SK-N-SH (cell line): Measurements from ENCODE around the gene PHACTR4. TPM values are rescaled to one million over a fixed set of nuclear protein-coding genes. Genes with fewer than 3 reads are reported as not detected.
"Not testable (repeated sequence)": the region's sequence is repeated elsewhere in the genome, so short reads cannot be mapped to it uniquely, and the experiment has no call there.

Experiments
- CTCF ChIA-PET: fragments of 300-600, 350-600 bp; formaldehyde crosslinking; extraction: SDS; loops from one replicate; lab custom pipeline; 2021; lab: Yijun Ruan, JAX
- POLR2A ChIA-PET: fragments of 350-600 bp; sonication (Branson Sonifier 250); formaldehyde crosslinking; extraction: SDS; loops from one replicate; lab custom pipeline; 2020; ENCODE audit warnings: antibody characterized with exemption, inconsistent platforms; lab: Yijun Ruan, JAX
- DNase-seq: peaks from one replicate; pipeline ENCODE4 v3.0.0; 2012
- H2AFZ ChIP-seq: fragments of 200-600 bp; sonication (generic); 2 replicates; pipeline ENCODE4 v1.8.1; 2016; ENCODE audit warnings: antibody characterized with exemption, mild to moderate bottlenecking, low read depth
- H3F3A ChIP-seq: fragments of 200-600 bp; sonication (generic); replicated peaks from 2 replicates; pipeline ENCODE3; 2016; ENCODE audit warnings: antibody characterized with exemption, mild to moderate bottlenecking; ENCODE audit not compliant: insufficient read depth
- H3K27ac ChIP-seq, 2 experiments: fragments of 200-500 bp in 1 of 2; fragments of 200-600 bp in 1 of 2; sonication (Bioruptor generic) in 1 of 2; sonication (generic), shearing (Covaris generic) in 1 of 2; 2 replicates each; pipeline versions ENCODE4 v1.5.1 to v1.6.1; 2014 to 2016; ENCODE audit warnings: low read depth in 2 of 2, inconsistent platforms in 1 of 2, low read length in 1 of 2, mild to moderate bottlenecking in 1 of 2, mixed read lengths in 1 of 2
- H3K27me3 ChIP-seq: fragments of 200-600 bp; sonication (generic), shearing (Covaris generic); 2 replicates; pipeline ENCODE4 v1.6.1; 2016; ENCODE audit warnings: mixed run types; ENCODE audit not compliant: insufficient read depth
- H3K36me3 ChIP-seq, 2 experiments: fragments of 200-500 bp in 1 of 2; fragments of 200-600 bp in 1 of 2; sonication (Bioruptor generic) in 1 of 2; sonication (generic) in 1 of 2; replicated peaks in 1 of 2; 2 replicates each; pipeline versions ENCODE3 to v1.5.1; 2014 to 2016; ENCODE audit warnings: low read length in 1 of 2, mild to moderate bottlenecking in 1 of 2; ENCODE audit not compliant: insufficient read depth in 2 of 2, control insufficient read depth in 1 of 2
- H3K4me1 ChIP-seq, 2 experiments: fragments of 200-500 bp in 1 of 2; fragments of 200-600 bp in 1 of 2; sonication (Bioruptor generic) in 1 of 2; sonication (generic), shearing (Covaris generic) in 1 of 2; 2 replicates each; pipeline versions ENCODE4 v1.5.1 to v1.6.1; 2014 to 2016; ENCODE audit warnings: low read depth in 1 of 2, low read length in 1 of 2, mixed run types in 1 of 2; ENCODE audit not compliant: insufficient read depth in 2 of 2, control insufficient read depth in 1 of 2
- H3K4me2 ChIP-seq: fragments of 200-600 bp; sonication (generic), shearing (Covaris generic); 2 replicates; pipeline ENCODE4 v1.6.1; 2017; ENCODE audit warnings: mixed run types
- H3K4me3 ChIP-seq, 2 experiments: fragments of 200-500 bp in 1 of 2; fragments of 200-600 bp in 1 of 2; sonication (Bioruptor generic) in 1 of 2; sonication (generic), shearing (Covaris generic) in 1 of 2; 2 replicates each; pipeline versions ENCODE4 v1.5.1 to v1.8.1; 2014 to 2016; ENCODE audit warnings: low read depth in 2 of 2, inconsistent platforms in 1 of 2, low read length in 1 of 2, mild to moderate bottlenecking in 1 of 2, mixed read lengths in 1 of 2, moderate library complexity in 1 of 2
- H3K79me2 ChIP-seq: fragments of 200-600 bp; sonication (generic); 2 replicates; pipeline ENCODE4 v1.8.1; 2017; ENCODE audit warnings: mild to moderate bottlenecking; ENCODE audit not compliant: insufficient read depth
- H3K9ac ChIP-seq: fragments of 200-600 bp; sonication (generic); 2 replicates; pipeline ENCODE4 v1.6.1; 2017; ENCODE audit warnings: mixed run types
- H3K9me2 ChIP-seq: fragments of 200-600 bp; sonication (generic); 2 replicates; pipeline ENCODE4 v1.6.1; 2017; ENCODE audit warnings: mixed run types
- H3K9me3 ChIP-seq: fragments of 200-600 bp; sonication (generic); 2 replicates; pipeline ENCODE4 v1.6.1; 2017; ENCODE audit warnings: mixed run types, mild to moderate bottlenecking, moderate library complexity
- H4K20me1 ChIP-seq: fragments of 200-600 bp; sonication (generic); 2 replicates; pipeline ENCODE4 v1.6.1; 2017; ENCODE audit warnings: mild to moderate bottlenecking, mixed run types; ENCODE audit not compliant: insufficient read depth
- CHD2 ChIP-seq: fragments of 150-350 bp; IDR thresholded peaks from 2 replicates; pipeline ENCODE4 v1.6.1; 2018; ENCODE audit warnings: low read length; ENCODE audit not compliant: partially characterized antibody
- EP300 ChIP-seq, 2 experiments: IDR thresholded peaks; 2 replicates each; pipeline versions ENCODE4 v1.4.0 to v1.6.1; 2012; ENCODE audit warnings: borderline replicate concordance in 1 of 2, low read depth in 1 of 2, low read length in 1 of 2
- EZH2phosphoT487 ChIP-seq: fragments of 200-600 bp; sonication (generic); IDR thresholded peaks from 2 replicates; pipeline ENCODE4 v1.6.1; 2017; ENCODE audit warnings: low read depth, mixed run types, mild to moderate bottlenecking, antibody characterized with exemption, moderate library complexity, borderline replicate concordance
- FOSL2 ChIP-seq: IDR thresholded peaks from 2 replicates; pipeline ENCODE4 v1.4.0; 2012; ENCODE audit warnings: low read depth, mild to moderate bottlenecking, moderate library complexity, borderline replicate concordance
- MEF2A ChIP-seq: IDR thresholded peaks from 2 replicates; pipeline ENCODE4 v1.4.0; 2012; ENCODE audit warnings: low read depth, borderline replicate concordance
- MXI1 ChIP-seq: IDR thresholded peaks from 2 replicates; pipeline ENCODE4 v1.6.1; 2012; ENCODE audit warnings: mild to moderate bottlenecking, low read depth, low read length, improper control_type of control experiment
- NFIC ChIP-seq: IDR thresholded peaks from 2 replicates; pipeline ENCODE4 v1.4.0; 2012; ENCODE audit warnings: borderline replicate concordance
- POLR2AphosphoS5 ChIP-seq: IDR thresholded peaks from 2 replicates; pipeline ENCODE4 v1.6.1; 2012; ENCODE audit warnings: low read depth, low read length
- RAD21 ChIP-seq: IDR thresholded peaks from 2 replicates; pipeline ENCODE4 v1.6.1; 2012; ENCODE audit warnings: mild to moderate bottlenecking, low read length
- RCOR1 ChIP-seq: fragments of 150-350 bp; IDR thresholded peaks from 2 replicates; pipeline ENCODE4 v1.6.1; 2017; ENCODE audit warnings: antibody characterized with exemption, low read length
- RXRA ChIP-seq: IDR thresholded peaks from 2 replicates; pipeline ENCODE4 v1.4.0; 2012; ENCODE audit warnings: low read depth, mild to moderate bottlenecking, borderline replicate concordance
- TAF1 ChIP-seq: IDR thresholded peaks from 2 replicates; pipeline ENCODE4 v1.6.1; 2012; ENCODE audit warnings: low read depth, mild to moderate bottlenecking, low read length, moderate library complexity, borderline replicate concordance
- YY1 ChIP-seq: IDR thresholded peaks from 2 replicates; pipeline ENCODE4 v1.4.0; 2012; ENCODE audit warnings: low read depth, mild to moderate bottlenecking
- WGBS: methylation state at CpG from one replicate; pipeline ENCODE4 v1.1.6; 2017; ENCODE audit warnings: low lambda C conversion rate; 5-methylcytosine and 5-hydroxymethylcytosine counted together
- polyA plus RNA-seq, 3 experiments: library from polyadenylated mRNA; depleted of rRNA; stranded (reverse); fragments of >200 nt; gene quantifications; 2 replicates each; pipeline ENCODE4 v1.2.3, GENCODE V29; 2012
- TF ChIP-seq, protein P1 (sequence below): fragments of 150-350 bp; IDR thresholded peaks from 2 replicates; pipeline ENCODE4 v1.6.1; 2016; ENCODE audit warnings: mild to moderate bottlenecking, low read depth, low read length
- TF ChIP-seq, protein P2 (sequence below): IDR thresholded peaks from 2 replicates; pipeline ENCODE4 v1.6.1; 2012; ENCODE audit warnings: mild to moderate bottlenecking, low read depth, low read length, moderate library complexity
- TF ChIP-seq, protein P3 (sequence below): IDR thresholded peaks from 2 replicates; pipeline ENCODE4 v1.4.0; 2012; ENCODE audit warnings: low read depth
- TF ChIP-seq, protein P4 (sequence below): IDR thresholded peaks from 2 replicates; pipeline ENCODE4; 2012
- TF ChIP-seq, protein P5 (sequence below): IDR thresholded peaks from 2 replicates; pipeline ENCODE4 v1.4.0; 2012; ENCODE audit warnings: low read depth, borderline replicate concordance
- TF ChIP-seq, protein P6 (sequence below): fragments of 150-350 bp; IDR thresholded peaks from 2 replicates; pipeline ENCODE4 v1.6.1; 2017; ENCODE audit warnings: antibody characterized with exemption, low read length, low read depth, borderline replicate concordance

PHACTR4 gene
- polyA plus RNA-seq, 1 of the 3 experiments (the other 2 are of a cell fraction) = 9.8 TPM

DNA sequence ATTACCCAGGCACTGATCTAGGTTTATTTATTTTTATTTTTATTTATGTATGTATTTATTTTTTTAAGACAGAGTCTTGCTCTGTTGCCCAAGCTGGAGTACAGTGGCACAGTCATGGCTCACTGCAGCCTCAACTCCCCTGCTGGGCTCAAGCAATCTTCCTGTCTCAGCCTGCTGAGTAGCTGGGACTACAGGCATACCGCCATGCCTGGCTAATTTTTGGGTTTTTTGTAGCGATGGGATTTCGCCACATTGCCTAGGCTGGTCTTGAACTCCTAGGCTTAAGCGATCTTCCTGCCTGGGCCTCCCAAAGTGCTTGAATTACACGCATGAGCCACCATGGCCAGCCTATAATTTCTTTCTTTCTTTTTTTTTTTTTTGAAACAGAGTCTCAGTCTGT, 9.4 kb downstream of the PHACTR4 start (continued):
- TF ChIP-seq EP300 (IDR thresholded peaks at IDR 0.05; ENCODE audit: borderline replicate concordance in 1 of 2, low read depth in 1 of 2, low read length in 1 of 2) (no peak), POLR2AphosphoS5 (no peak), NFIC (no peak)
- TF ChIP-seq, all 33 proteins: peak for 0

DNA sequence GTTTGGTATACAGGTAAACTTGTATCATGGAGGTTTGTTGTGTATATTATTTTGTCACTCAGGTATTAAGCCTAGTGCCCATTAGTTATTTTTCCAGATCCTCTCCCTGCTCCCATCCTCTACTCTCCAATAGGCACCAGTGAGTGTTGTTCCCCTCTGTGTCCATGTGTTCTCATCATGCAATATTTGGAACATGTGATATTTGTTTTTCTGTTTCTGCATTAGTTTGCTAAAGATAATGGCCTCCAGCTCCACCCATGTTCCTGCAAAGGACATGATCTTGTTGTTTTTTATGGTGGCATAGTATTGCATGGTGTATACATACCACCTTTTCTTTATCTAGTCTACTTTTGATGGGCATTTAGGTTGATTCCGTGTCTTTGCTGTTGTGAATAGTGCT, 10.9 kb downstream of the PHACTR4 start:
- H3K4me2 ChIP-seq = no peak overlapping the region
- H3K4me3 ChIP-seq = no peak overlapping the region
- TF ChIP-seq, protein P1, sequence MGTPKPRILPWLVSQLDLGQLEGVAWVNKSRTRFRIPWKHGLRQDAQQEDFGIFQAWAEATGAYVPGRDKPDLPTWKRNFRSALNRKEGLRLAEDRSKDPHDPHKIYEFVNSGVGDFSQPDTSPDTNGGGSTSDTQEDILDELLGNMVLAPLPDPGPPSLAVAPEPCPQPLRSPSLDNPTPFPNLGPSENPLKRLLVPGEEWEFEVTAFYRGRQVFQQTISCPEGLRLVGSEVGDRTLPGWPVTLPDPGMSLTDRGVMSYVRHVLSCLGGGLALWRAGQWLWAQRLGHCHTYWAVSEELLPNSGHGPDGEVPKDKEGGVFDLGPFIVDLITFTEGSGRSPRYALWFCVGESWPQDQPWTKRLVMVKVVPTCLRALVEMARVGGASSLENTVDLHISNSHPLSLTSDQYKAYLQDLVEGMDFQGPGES = no peak
- TF ChIP-seq YY1 = no peak
- no peak for TF ChIP-seq MXI1
- no peak for TF ChIP-seq TAF1
- no peak for TF ChIP-seq RCOR1
- no peak for TF ChIP-seq RXRA
- no peak for TF ChIP-seq RAD21
- TF ChIP-seq, protein P2, sequence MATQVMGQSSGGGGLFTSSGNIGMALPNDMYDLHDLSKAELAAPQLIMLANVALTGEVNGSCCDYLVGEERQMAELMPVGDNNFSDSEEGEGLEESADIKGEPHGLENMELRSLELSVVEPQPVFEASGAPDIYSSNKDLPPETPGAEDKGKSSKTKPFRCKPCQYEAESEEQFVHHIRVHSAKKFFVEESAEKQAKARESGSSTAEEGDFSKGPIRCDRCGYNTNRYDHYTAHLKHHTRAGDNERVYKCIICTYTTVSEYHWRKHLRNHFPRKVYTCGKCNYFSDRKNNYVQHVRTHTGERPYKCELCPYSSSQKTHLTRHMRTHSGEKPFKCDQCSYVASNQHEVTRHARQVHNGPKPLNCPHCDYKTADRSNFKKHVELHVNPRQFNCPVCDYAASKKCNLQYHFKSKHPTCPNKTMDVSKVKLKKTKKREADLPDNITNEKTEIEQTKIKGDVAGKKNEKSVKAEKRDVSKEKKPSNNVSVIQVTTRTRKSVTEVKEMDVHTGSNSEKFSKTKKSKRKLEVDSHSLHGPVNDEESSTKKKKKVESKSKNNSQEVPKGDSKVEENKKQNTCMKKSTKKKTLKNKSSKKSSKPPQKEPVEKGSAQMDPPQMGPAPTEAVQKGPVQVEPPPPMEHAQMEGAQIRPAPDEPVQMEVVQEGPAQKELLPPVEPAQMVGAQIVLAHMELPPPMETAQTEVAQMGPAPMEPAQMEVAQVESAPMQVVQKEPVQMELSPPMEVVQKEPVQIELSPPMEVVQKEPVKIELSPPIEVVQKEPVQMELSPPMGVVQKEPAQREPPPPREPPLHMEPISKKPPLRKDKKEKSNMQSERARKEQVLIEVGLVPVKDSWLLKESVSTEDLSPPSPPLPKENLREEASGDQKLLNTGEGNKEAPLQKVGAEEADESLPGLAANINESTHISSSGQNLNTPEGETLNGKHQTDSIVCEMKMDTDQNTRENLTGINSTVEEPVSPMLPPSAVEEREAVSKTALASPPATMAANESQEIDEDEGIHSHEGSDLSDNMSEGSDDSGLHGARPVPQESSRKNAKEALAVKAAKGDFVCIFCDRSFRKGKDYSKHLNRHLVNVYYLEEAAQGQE = no peak
- TF ChIP-seq FOSL2 = no peak
- no peak for TF ChIP-seq EZH2phosphoT487
- TF ChIP-seq, protein P3, sequence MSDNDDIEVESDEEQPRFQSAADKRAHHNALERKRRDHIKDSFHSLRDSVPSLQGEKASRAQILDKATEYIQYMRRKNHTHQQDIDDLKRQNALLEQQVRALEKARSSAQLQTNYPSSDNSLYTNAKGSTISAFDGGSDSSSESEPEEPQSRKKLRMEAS = no peak
- TF ChIP-seq, protein P4, sequence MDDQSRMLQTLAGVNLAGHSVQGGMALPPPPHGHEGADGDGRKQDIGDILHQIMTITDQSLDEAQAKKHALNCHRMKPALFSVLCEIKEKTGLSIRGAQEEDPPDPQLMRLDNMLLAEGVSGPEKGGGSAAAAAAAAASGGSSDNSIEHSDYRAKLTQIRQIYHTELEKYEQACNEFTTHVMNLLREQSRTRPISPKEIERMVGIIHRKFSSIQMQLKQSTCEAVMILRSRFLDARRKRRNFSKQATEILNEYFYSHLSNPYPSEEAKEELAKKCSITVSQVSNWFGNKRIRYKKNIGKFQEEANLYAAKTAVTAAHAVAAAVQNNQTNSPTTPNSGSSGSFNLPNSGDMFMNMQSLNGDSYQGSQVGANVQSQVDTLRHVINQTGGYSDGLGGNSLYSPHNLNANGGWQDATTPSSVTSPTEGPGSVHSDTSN = no peak
- TF ChIP-seq CHD2 = no peak
- TF ChIP-seq MEF2A = no peak
- TF ChIP-seq, protein P5, sequence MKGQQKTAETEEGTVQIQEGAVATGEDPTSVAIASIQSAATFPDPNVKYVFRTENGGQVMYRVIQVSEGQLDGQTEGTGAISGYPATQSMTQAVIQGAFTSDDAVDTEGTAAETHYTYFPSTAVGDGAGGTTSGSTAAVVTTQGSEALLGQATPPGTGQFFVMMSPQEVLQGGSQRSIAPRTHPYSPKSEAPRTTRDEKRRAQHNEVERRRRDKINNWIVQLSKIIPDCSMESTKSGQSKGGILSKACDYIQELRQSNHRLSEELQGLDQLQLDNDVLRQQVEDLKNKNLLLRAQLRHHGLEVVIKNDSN = no peak
- TF ChIP-seq, protein P6, sequence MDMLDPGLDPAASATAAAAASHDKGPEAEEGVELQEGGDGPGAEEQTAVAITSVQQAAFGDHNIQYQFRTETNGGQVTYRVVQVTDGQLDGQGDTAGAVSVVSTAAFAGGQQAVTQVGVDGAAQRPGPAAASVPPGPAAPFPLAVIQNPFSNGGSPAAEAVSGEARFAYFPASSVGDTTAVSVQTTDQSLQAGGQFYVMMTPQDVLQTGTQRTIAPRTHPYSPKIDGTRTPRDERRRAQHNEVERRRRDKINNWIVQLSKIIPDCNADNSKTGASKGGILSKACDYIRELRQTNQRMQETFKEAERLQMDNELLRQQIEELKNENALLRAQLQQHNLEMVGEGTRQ = no peak
- no peak for DNase-seq
- H3K4me1 ChIP-seq = no peaks in the 10 kb centered on the region
- no peaks in the 10 kb centered on the region for H3K27me3 ChIP-seq
- H4K20me1 ChIP-seq = peaks cover 4% of the 10 kb centered on the region; the same call in 1 of the 2 replicates
- WGBS = 91% methylated on average over 1 of the region's 1 CpG
- H3K27ac ChIP-seq = no peak overlapping the region
- H3K36me3 ChIP-seq = no peaks in the 10 kb centered on the region
- H3K9ac ChIP-seq = no peak overlapping the region
- H3K9me2 ChIP-seq = no peaks in the 10 kb centered on the region
- CTCF ChIA-PET = no interaction called here
- H3K79me2 ChIP-seq = peaks cover 98% of the 10 kb centered on the region
- H3K9me3 ChIP-seq = no peaks in the 10 kb centered on the region
- peaks cover under 1% of the 10 kb centered on the region for H3F3A ChIP-seq
- H2AFZ ChIP-seq = no peak overlapping the region
- POLR2A ChIA-PET = no interaction called here

DNA sequence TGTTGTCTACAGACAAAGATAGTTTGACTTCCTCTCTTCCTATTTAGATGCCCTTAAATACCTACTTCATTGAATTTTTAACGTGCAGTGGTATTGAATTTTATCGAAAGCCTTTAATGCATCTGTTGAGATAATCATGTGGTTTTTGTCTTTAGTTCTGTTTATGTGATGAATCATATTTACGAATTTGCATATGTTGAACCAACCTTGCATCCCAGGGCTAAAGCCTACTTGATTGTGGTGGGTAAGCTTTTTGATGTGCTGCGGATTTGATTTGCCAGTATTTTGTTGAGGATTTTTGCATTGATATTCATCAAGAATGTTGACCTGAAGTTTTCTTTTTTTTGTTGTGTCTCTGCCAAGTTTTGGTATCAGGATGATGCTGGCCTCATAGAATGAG, 14.2 kb downstream of the PHACTR4 start:
- POLR2A ChIA-PET, H3K9ac ChIP-seq, H3K4me1 ChIP-seq, H3K4me3 ChIP-seq, H3K36me3 ChIP-seq, H2AFZ ChIP-seq, H3K9me2 ChIP-seq, DNase-seq, H3K27ac ChIP-seq, H3K4me2 ChIP-seq, H3F3A ChIP-seq, H3K9me3 ChIP-seq, H3K27me3 ChIP-seq: not testable (repeated sequence)
- Histone ChIP-seq H4K20me1 (peaks cover 20% of the 10 kb centered on the region; the same call in 1 of the 2 replicates), H3K79me2 (peaks cover 98% of the 10 kb centered on the region)
- WGBS = 94% methylated on average over 4 of the region's 4 CpGs
- CTCF ChIA-PET = interaction anchor here (0.6 kb wide), 1 partner anchor 228 kb away, joined by 3 read pairs; no protein-coding TSS in a partner anchor
